H9 (cell line): ENCODE data around the gene ZER1. TPM values are rescaled to one million over a fixed set of nuclear protein-coding genes. Genes with fewer than 3 reads are reported as not detected.

Experiments used
- DNase-seq: peaks from one replicate; pipeline ENCODE4 v3.0.0-alpha.2; 2017
- H2AFZ ChIP-seq: one replicate; pipeline ENCODE4 v1.6.1; 2013; ENCODE audit warnings: mild to moderate bottlenecking, low read length, control low read depth, moderate library complexity
- H2AK5ac ChIP-seq: 2 replicates; pipeline ENCODE4 v1.6.1; 2013; ENCODE audit warnings: low read length, control low read depth, mixed read lengths; ENCODE audit not compliant: insufficient read length
- H2BK120ac ChIP-seq: one replicate; pipeline ENCODE4 v1.6.1; 2013; ENCODE audit warnings: low read depth, mild to moderate bottlenecking, low read length, control low read depth, inconsistent platforms; ENCODE audit not compliant: poor library complexity, severe bottlenecking
- H2BK12ac ChIP-seq: 2 replicates; pipeline ENCODE4 v1.6.1; 2013; ENCODE audit warnings: low read length, control low read depth, mixed read lengths, low read depth; ENCODE audit not compliant: insufficient read length
- H2BK15ac ChIP-seq: 2 replicates; pipeline ENCODE4 v1.6.1; 2013; ENCODE audit warnings: low read depth, low read length, control low read depth
- H2BK20ac ChIP-seq: one replicate; pipeline ENCODE4 v1.6.1; 2013; ENCODE audit warnings: low read depth, mild to moderate bottlenecking, low read length, control low read depth, inconsistent platforms; ENCODE audit not compliant: poor library complexity, severe bottlenecking
- H2BK5ac ChIP-seq: 2 replicates; pipeline ENCODE4 v1.6.1; 2013; ENCODE audit warnings: low read length, control low read depth, mixed read lengths; ENCODE audit not compliant: insufficient read length
- H3K14ac ChIP-seq: 2 replicates; pipeline ENCODE4 v1.6.1; 2013; ENCODE audit warnings: low read length, control low read depth; ENCODE audit not compliant: insufficient read depth
- H3K18ac ChIP-seq: 2 replicates; pipeline ENCODE4 v1.6.1; 2013; ENCODE audit warnings: low read depth, mild to moderate bottlenecking, mixed read lengths, low read length, control low read depth; ENCODE audit not compliant: insufficient read length
- H3K23ac ChIP-seq: 2 replicates; pipeline ENCODE4 v1.6.1; 2013; ENCODE audit warnings: low read length, control low read depth, mixed read lengths, low read depth; ENCODE audit not compliant: insufficient read length
- H3K23me2 ChIP-seq: 2 replicates; pipeline ENCODE4 v1.6.1; 2013; ENCODE audit warnings: low read depth, mild to moderate bottlenecking, mixed read lengths, low read length, control low read depth; ENCODE audit not compliant: insufficient read length, poor library complexity, severe bottlenecking
- H3K27ac ChIP-seq: 2 replicates; pipeline ENCODE4 v1.5.1; 2013; ENCODE audit warnings: low read length, control low read depth, mixed read lengths, low read depth; ENCODE audit not compliant: insufficient read length
- H3K27me3 ChIP-seq: 2 replicates; pipeline ENCODE4 v1.6.1; 2013; ENCODE audit warnings: low read length, control low read depth, inconsistent platforms; ENCODE audit not compliant: insufficient read depth
- H3K4ac ChIP-seq: 2 replicates; pipeline ENCODE4 v1.6.1; 2013; ENCODE audit warnings: low read depth, mild to moderate bottlenecking, control low read depth, inconsistent platforms, low read length, moderate library complexity
- H3K4me1 ChIP-seq: 2 replicates; pipeline ENCODE4 v1.6.1; 2013; ENCODE audit warnings: low read length, control low read depth, inconsistent platforms; ENCODE audit not compliant: insufficient read depth
- H3K4me2 ChIP-seq: 2 replicates; pipeline ENCODE4 v1.6.1; 2013; ENCODE audit warnings: low read length, control low read depth, mixed read lengths; ENCODE audit not compliant: insufficient read length, insufficient read depth
- H3K56ac ChIP-seq: 2 replicates; pipeline ENCODE4 v1.6.1; 2013; ENCODE audit warnings: low read depth, mild to moderate bottlenecking, mixed read lengths, low read length, control low read depth; ENCODE audit not compliant: insufficient read length
- H3K79me1 ChIP-seq: 2 replicates; pipeline ENCODE4 v1.6.1; 2013; ENCODE audit warnings: low read depth, mild to moderate bottlenecking, moderate library complexity, low read length, control low read depth, inconsistent platforms; ENCODE audit not compliant: insufficient read depth, poor library complexity, severe bottlenecking
- H3K79me2 ChIP-seq: 2 replicates; pipeline ENCODE4 v1.6.1; 2013; ENCODE audit warnings: low read length, control low read depth, inconsistent platforms; ENCODE audit not compliant: insufficient read depth
- H3K9ac ChIP-seq: 2 replicates; pipeline ENCODE4 v1.6.1; 2013; ENCODE audit warnings: low read length, control low read depth, mixed read lengths; ENCODE audit not compliant: insufficient read length; ENCODE audit errors: extremely low read depth
- H3K9me3 ChIP-seq: one replicate; pipeline ENCODE4 v1.6.1; 2013; ENCODE audit warnings: low read depth, low read length, inconsistent platforms; ENCODE audit not compliant: control insufficient read depth
- H3T11ph ChIP-seq: one replicate; pipeline ENCODE4 v1.6.1; 2013; ENCODE audit warnings: mild to moderate bottlenecking, low read length, control low read depth, inconsistent platforms
- H4K20me1 ChIP-seq: one replicate; pipeline ENCODE4 v1.6.1; 2013; ENCODE audit not compliant: control insufficient read depth, insufficient read length, insufficient read depth
- H4K5ac ChIP-seq: 2 replicates; pipeline ENCODE4 v1.6.1; 2013; ENCODE audit warnings: low read depth, mild to moderate bottlenecking, mixed read lengths, low read length, control low read depth; ENCODE audit not compliant: insufficient read length
- H4K8ac ChIP-seq: replicated peaks from 2 replicates; pipeline ENCODE4 v1.6.1; 2013; ENCODE audit warnings: low read length, control low read depth, mixed read lengths, low read depth; ENCODE audit not compliant: insufficient read length
- H4K91ac ChIP-seq: 2 replicates; pipeline ENCODE4 v1.6.1; 2013; ENCODE audit warnings: low read depth, mild to moderate bottlenecking, moderate library complexity, mixed read lengths, low read length, control low read depth; ENCODE audit not compliant: insufficient read length
- H3K27ac Mint-ChIP-seq, 3 experiments: 2 replicates in 2 of 3; 3 replicates in 1 of 3; pipeline ENCODE4 v1.8.0; 2020 to 2021; ENCODE audit warnings: mixed read lengths in 3 of 3, mild to moderate bottlenecking in 1 of 3, moderate library complexity in 1 of 3
- H3K27me3 Mint-ChIP-seq: 2 replicates; pipeline ENCODE4 v1.8.0; 2021; ENCODE audit warnings: low read depth, mild to moderate bottlenecking, moderate library complexity, mixed read lengths
- H3K36me3 Mint-ChIP-seq, 3 experiments: 2 replicates in 2 of 3; 3 replicates in 1 of 3; pipeline ENCODE4 v1.8.0; 2020 to 2021; ENCODE audit warnings: low read depth in 3 of 3, mixed read lengths in 3 of 3; ENCODE audit not compliant: insufficient read depth in 1 of 3
- H3K4me1 Mint-ChIP-seq, 2 experiments: 2 replicates each; pipeline ENCODE4 v1.8.0; 2020; ENCODE audit warnings: mixed read lengths in 2 of 2
- H3K4me3 Mint-ChIP-seq, 2 experiments: 2 replicates in 1 of 2; 3 replicates in 1 of 2; pipeline ENCODE4 v1.8.0; 2020 to 2021; ENCODE audit warnings: mild to moderate bottlenecking in 2 of 2, mixed read lengths in 2 of 2, moderate library complexity in 1 of 2
- H3K9me3 Mint-ChIP-seq, 2 experiments: 2 replicates in 1 of 2; 3 replicates in 1 of 2; pipeline ENCODE4 v1.8.0; 2020; ENCODE audit warnings: mild to moderate bottlenecking in 2 of 2, mixed read lengths in 2 of 2, moderate library complexity in 1 of 2
- CTCF ChIP-seq: fragments of 200-600 bp; sonication (generic); conservative IDR thresholded peaks from 3 replicates; pipeline ENCODE4 v1.8.0; 2021; ENCODE audit warnings: antibody characterized with exemption, mild to moderate bottlenecking
- WGBS: extraction: QIAGEN DNeasy Blood & Tissue Kit; methylation state at CpG from one replicate; pipeline ENCODE4 v1.1.7; 2013; ENCODE audit warnings: missing lambda C conversion rate, low lambda C conversion rate, mixed read lengths; ENCODE audit not compliant: insufficient read length; ENCODE audit errors: extremely low coverage; 5-methylcytosine and 5-hydroxymethylcytosine counted together
- total RNA-seq: library from RNA; stranded (reverse); gene quantifications from 2 replicates; pipeline ENCODE4 v1.2.1, GENCODE V29; 2021

The ZER1 gene
- total RNA-seq, 1 experiment from 2014 or later, result 24.2 TPM

- H3K27ac ChIP-seq, result no peak overlapping the region
- H3K4me3 Mint-ChIP-seq, result peak overlapping the region; percentile 85 to 88
- peaks cover 0 to 3% (median 0%) of the 10 kb centered on the region in 3 experiments; a peak in 2 of 7 replicates for H3K36me3 Mint-ChIP-seq
- no peaks in the 10 kb centered on the region for H3K9me3 ChIP-seq
- peak; percentile 28 for DNase-seq
- H3K27me3 Mint-ChIP-seq, result peaks cover 2% of the 10 kb centered on the region; the same call in 1 of the 2 replicates
- H4K91ac ChIP-seq, result no peak overlapping the region
- H4K5ac ChIP-seq, result no peak overlapping the region
- H4K20me1 ChIP-seq, result no peaks in the 10 kb centered on the region
- no peak overlapping the region for H4K8ac ChIP-seq
- H3K56ac ChIP-seq, result no peak overlapping the region
- H3T11ph ChIP-seq, result no peak overlapping the region
- H2BK20ac ChIP-seq, result no peak overlapping the region
- no peak overlapping the region for H3K4ac ChIP-seq
- H3K27ac Mint-ChIP-seq, result no peak overlapping the region
- no peaks in the 10 kb centered on the region for H3K4me1 ChIP-seq
- H2AFZ ChIP-seq, result no peak overlapping the region
- no peaks in the 10 kb centered on the region for H3K27me3 ChIP-seq
- H2BK12ac ChIP-seq, result no peak overlapping the region
- no CpG with 5 or more reads among the region's 31 CpGs for WGBS
- H3K4me2 ChIP-seq, result peak overlapping the region; percentile 54
- no peak overlapping the region for H3K18ac ChIP-seq
- H3K9ac ChIP-seq, result peak overlapping the region; percentile 20
- H2BK15ac ChIP-seq, result no peak overlapping the region
- peaks cover 2% of the 10 kb centered on the region in 2 experiments; a peak in 1 of 5 replicates for H3K9me3 Mint-ChIP-seq
- no peaks in the 10 kb centered on the region for H3K79me1 ChIP-seq
- no peak overlapping the region for H3K14ac ChIP-seq
- H3K79me2 ChIP-seq, result no peaks in the 10 kb centered on the region
- H2AK5ac ChIP-seq, result no peak overlapping the region
- H3K23ac ChIP-seq, result no peak overlapping the region
- peaks cover 2 to 7% of the 10 kb centered on the region in 2 experiments; a peak in 3 of 4 replicates for H3K4me1 Mint-ChIP-seq
- H3K23me2 ChIP-seq, result peaks cover 7% of the 10 kb centered on the region
- H2BK120ac ChIP-seq, result no peak overlapping the region
- no peak for TF ChIP-seq CTCF
- H2BK5ac ChIP-seq, result no peak overlapping the region
Measured at GRCh38 chr9:128703616-128704355, 67.9 kb downstream of the ZER1 start.
